Bronchial epithelial cell (primary cell): ENCODE measurements around the gene KATNAL1. TPM values are rescaled to one million over a fixed set of nuclear protein-coding genes. Genes with fewer than 3 reads are reported as not detected.
"Not testable (repeated sequence)": the region's sequence is repeated elsewhere in the genome, so short reads cannot be mapped to it uniquely, and the experiment has no call there.

ENCODE experiments used
- DNase-seq: peaks from one replicate; pipeline ENCODE4 v3.0.0-alpha.2; 2010; ENCODE audit warnings: low read depth
- FAIRE-seq: peaks from 2 replicates; lab custom pipeline; 2011; peaks lifted over from hg19 to GRCh38; lab: Jason Lieb, UNC
- H3K27me3 ChIP-seq: 2 replicates; pipeline ENCODE4 v1.5.1; 2011; ENCODE audit warnings: low read length; ENCODE audit not compliant: control insufficient read depth, insufficient read depth
- H3K36me3 ChIP-seq: 2 replicates; pipeline ENCODE4 v1.5.1; 2011; ENCODE audit warnings: low read length; ENCODE audit not compliant: control insufficient read depth, insufficient read depth
- H3K4me3 ChIP-seq: 2 replicates; pipeline ENCODE4 v1.5.1; 2011; ENCODE audit warnings: mild to moderate bottlenecking, low read depth, low read length, control low read depth
- CTCF ChIP-seq: IDR thresholded peaks from 2 replicates; pipeline ENCODE4 v1.5.1; 2011; ENCODE audit warnings: mild to moderate bottlenecking, moderate library complexity, low read length, control low read depth, inconsistent platforms; ENCODE audit not compliant: insufficient read depth, severe bottlenecking
- total RNA-seq: library from RNA; depleted of rRNA; stranded (reverse); fragments of >200 nt; gene quantifications from 2 replicates; pipeline ENCODE4 v1.2.1, GENCODE V29; 2014

Gene KATNAL1
- total RNA-seq, 1 donor from 2014 or later, result 5.5 TPM

- Histone ChIP-seq H3K4me3 (no peak overlapping the region), H3K36me3 (no peaks in the 10 kb centered on the region), H3K27me3 (no peaks in the 10 kb centered on the region)
- FAIRE-seq (no peak), DNase-seq (no peak)
- TF ChIP-seq CTCF, result no peak
Measured at GRCh38 chr13:30179597-30180276, 127.6 kb downstream of the KATNAL1 start.

GRCh38 chr13:30178976-30179375 is 128.4 kb downstream of the KATNAL1 start:
- no peaks in the 10 kb centered on the region for H3K36me3 ChIP-seq
- no peak for TF ChIP-seq CTCF
- H3K4me3 ChIP-seq, result no peak overlapping the region
- DNase-seq (no peak), FAIRE-seq (no peak)
- H3K27me3 ChIP-seq, result no peaks in the 10 kb centered on the region

GRCh38 chr13:30175166-30175565 is 132.2 kb downstream of the KATNAL1 start:
- DNase-seq, result no peak
- Histone ChIP-seq H3K36me3 (no peaks in the 10 kb centered on the region), H3K4me3 (no peak overlapping the region), H3K27me3 (no peaks in the 10 kb centered on the region)
- TF ChIP-seq CTCF, result no peak
- no peak for FAIRE-seq

GRCh38 chr13:30174250-30174649 is 133.1 kb downstream of the KATNAL1 start:
- FAIRE-seq, result not testable (repeated sequence)

GRCh38 chr13:30173303-30173610 is 134.1 kb downstream of the KATNAL1 start:
- no peaks in the 10 kb centered on the region for H3K36me3 ChIP-seq
- FAIRE-seq, result no peak
- no peak overlapping the region for H3K4me3 ChIP-seq
- TF ChIP-seq CTCF, result no peak
- DNase-seq, result no peak
- no peaks in the 10 kb centered on the region for H3K27me3 ChIP-seq

More at GRCh38 chr13:30174250-30174649, 133.1 kb downstream of the KATNAL1 start:
- not testable (repeated sequence) for DNase-seq, H3K36me3 ChIP-seq, H3K4me3 ChIP-seq, H3K27me3 ChIP-seq

- Histone ChIP-seq H3K36me3 (no peaks in the 10 kb centered on the region), H3K4me3 (no peak overlapping the region), H3K27me3 (no peaks in the 10 kb centered on the region)
- TF ChIP-seq CTCF, result no peak
- no peak for DNase-seq
- FAIRE-seq, result no peak
Measured at GRCh38 chr13:30172593-30173302, 134.6 kb downstream of the KATNAL1 start.
